Keratinocyte (primary cell): ENCODE results near the gene SEC11C. TPM values are rescaled to one million over a fixed set of nuclear protein-coding genes. Genes with fewer than 3 reads are reported as not detected.

ENCODE experiments used
- DNase-seq: peaks from one replicate; pipeline ENCODE4 v3.0.0-alpha.2; 2011; ENCODE audit warnings: low read depth, missing footprints, low spot score
- FAIRE-seq: peaks from 2 replicates; lab custom pipeline; 2011; peaks lifted over from hg19 to GRCh38; lab: Jason Lieb, UNC
- H2AFZ ChIP-seq: 2 replicates; pipeline ENCODE4 v1.6.0; 2012; ENCODE audit warnings: low read length, control low read depth, inconsistent platforms; ENCODE audit not compliant: control insufficient read depth
- H3K27ac ChIP-seq: 2 replicates; pipeline ENCODE4 v1.5.1; 2011; ENCODE audit warnings: low read length; ENCODE audit not compliant: control insufficient read depth, insufficient read depth
- H3K27me3 ChIP-seq: 3 replicates; pipeline ENCODE4 v1.6.0; 2011; ENCODE audit warnings: low read length; ENCODE audit not compliant: control insufficient read depth, insufficient read depth; ENCODE audit errors: extremely low read depth
- H3K36me3 ChIP-seq, 2 experiments: 2 replicates in 1 of 2; 3 replicates in 1 of 2; pipeline ENCODE4 v1.5.1; 2011; ENCODE audit warnings: low read length in 2 of 2, mild to moderate bottlenecking in 1 of 2; ENCODE audit not compliant: control insufficient read depth in 2 of 2, insufficient read depth in 2 of 2; ENCODE audit errors: extremely low read depth in 1 of 2
- H3K4me1 ChIP-seq: 3 replicates; pipeline ENCODE4 v1.5.1; 2011; ENCODE audit warnings: low read length; ENCODE audit not compliant: control insufficient read depth, insufficient read depth; ENCODE audit errors: extremely low read depth
- H3K4me2 ChIP-seq: 3 replicates; pipeline ENCODE4 v1.6.0; 2011; ENCODE audit warnings: low read depth, low read length; ENCODE audit not compliant: control insufficient read depth, insufficient read depth; ENCODE audit errors: extremely low read depth
- H3K4me3 ChIP-seq, 3 experiments: fragments of 200-600 bp in 1 of 3; sonication (generic) in 1 of 3; 2 replicates in 2 of 3; 3 replicates in 1 of 3; pipeline ENCODE4 v1.5.1; 2011 to 2016; ENCODE audit warnings: low read length in 3 of 3, mild to moderate bottlenecking in 3 of 3, control low read depth in 2 of 3, inconsistent platforms in 1 of 3, low read depth in 1 of 3, mixed read lengths in 1 of 3, mixed run types in 1 of 3, moderate library complexity in 1 of 3; ENCODE audit not compliant: control insufficient read depth in 2 of 3, insufficient read depth in 2 of 3; ENCODE audit errors: extremely low read depth in 1 of 3
- H3K79me2 ChIP-seq: 2 replicates; pipeline ENCODE4 v1.6.0; 2012; ENCODE audit warnings: low read length; ENCODE audit not compliant: control insufficient read depth, insufficient read depth
- H3K9ac ChIP-seq: 3 replicates; pipeline ENCODE4 v1.6.0; 2011; ENCODE audit warnings: low read length; ENCODE audit not compliant: control insufficient read depth, insufficient read depth; ENCODE audit errors: extremely low read depth
- H3K9me1 ChIP-seq: 3 replicates; pipeline ENCODE4 v1.6.0; 2011; ENCODE audit warnings: low read length; ENCODE audit not compliant: control insufficient read depth, insufficient read depth; ENCODE audit errors: extremely low read depth
- H3K9me3 ChIP-seq: 2 replicates; pipeline ENCODE4 v1.5.1; 2012; ENCODE audit warnings: low read depth, low read length; ENCODE audit not compliant: control insufficient read depth
- H4K20me1 ChIP-seq: 3 replicates; pipeline ENCODE4 v1.6.0; 2011; ENCODE audit warnings: low read length; ENCODE audit not compliant: control insufficient read depth, insufficient read depth; ENCODE audit errors: extremely low read depth
- CTCF ChIP-seq, 3 experiments: IDR thresholded peaks in 1 of 3; conservative IDR thresholded peaks in 1 of 3; optimal IDR thresholded peaks in 1 of 3; 2 replicates in 2 of 3; 3 replicates in 1 of 3; pipeline versions ENCODE3 to v1.5.1; 2011; ENCODE audit warnings: low read length in 3 of 3, mild to moderate bottlenecking in 3 of 3, moderate library complexity in 2 of 3, control low read depth in 1 of 3, inconsistent platforms in 1 of 3; ENCODE audit not compliant: insufficient read depth in 2 of 3; ENCODE audit errors: extremely low read depth in 1 of 3
- EZH2 ChIP-seq: IDR thresholded peaks from one replicate; pipeline ENCODE4 v1.6.1; 2012; ENCODE audit warnings: inconsistent platforms, mild to moderate bottlenecking, low read length, moderate library complexity
- dilution Hi-C: fragments of 300-500 bp; cut with MboI; formaldehyde crosslinking; loops from one replicate; pipeline ENCODE4 v1.7.0; 2020; ENCODE audit warnings: low sequenced_read_pairs; ENCODE audit not compliant: extremely low pct_ligation_motif_present
- polyA plus RNA-seq, 5 experiments: library from polyadenylated mRNA; depleted of rRNA in 3 of 5; stranded (reverse) in 3 of 5; stranded (forward) in 1 of 5; unstranded in 1 of 5; fragments of >200 nt; gene quantifications; 1 replicate in 1 of 5; 2 replicates in 3 of 5; 3 replicates in 1 of 5; pipeline versions ENCODE4 v1.2.1 to v1.2.3, GENCODE V29; 2011 to 2012; ENCODE audit warnings: missing spikeins in 2 of 5, low read depth in 1 of 5, low replicate concordance in 1 of 5

SEC11C gene
- polyA plus RNA-seq, 1 donor (not counting 4 experiments of a cell fraction or from before 2014, with no cell fraction given): 56.5 TPM

DNA sequence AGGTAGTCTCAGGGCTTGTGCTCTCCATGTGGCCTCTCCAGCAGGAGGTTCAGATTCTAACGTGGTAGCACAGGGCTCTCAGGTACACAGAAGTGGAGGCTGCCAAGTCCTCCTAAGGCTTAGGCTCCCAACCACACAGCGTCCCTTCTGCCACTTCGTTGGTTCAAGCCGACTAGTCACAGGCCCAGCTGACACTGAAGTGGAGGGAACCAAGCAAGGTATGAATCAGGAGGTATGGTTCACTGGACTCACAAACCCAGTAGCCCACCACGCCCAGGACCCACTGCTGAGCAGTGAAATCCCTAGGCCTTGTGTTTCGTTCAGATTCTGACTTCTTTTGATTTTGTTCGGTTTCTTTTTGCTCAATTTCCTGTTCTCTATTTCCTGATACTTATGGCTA, 46.0 kb upstream of the SEC11C start:
- FAIRE-seq: no peak
- Histone ChIP-seq H2AFZ (no peak overlapping the region), H3K27me3 (peaks cover 18% of the 10 kb centered on the region), H3K36me3 (no peaks in the 10 kb centered on the region), H3K27ac (no peak overlapping the region), H4K20me1 (no peaks in the 10 kb centered on the region), H3K9me3 (no peaks in the 10 kb centered on the region), H3K9ac (no peak overlapping the region), H3K4me3 (no peak overlapping the region), H3K9me1 (no peaks in the 10 kb centered on the region), H3K4me2 (no peak overlapping the region), H3K79me2 (no peaks in the 10 kb centered on the region), H3K4me1 (no peaks in the 10 kb centered on the region)
- no peak for DNase-seq
- dilution Hi-C loops: no loop called here
- TF ChIP-seq EZH2 (no peak), CTCF (optimal IDR thresholded peaks at IDR 0.05 in 1 of 3, IDR thresholded peaks at IDR 0.05 in 1 of 3, conservative IDR thresholded peaks at IDR 0.05 in 1 of 3; ENCODE audit: extremely low read depth in 1 of 3, insufficient read depth in 2 of 3, low read length in 3 of 3) (no peak)

- peaks cover 17% of the 10 kb centered on the region for H3K27me3 ChIP-seq
- H3K27ac ChIP-seq: no peak overlapping the region
- no peak overlapping the region for H3K4me2 ChIP-seq
- H2AFZ ChIP-seq: no peak overlapping the region
- no peaks in the 10 kb centered on the region for H3K9me3 ChIP-seq
- no peaks in the 10 kb centered on the region for H3K4me1 ChIP-seq
- TF ChIP-seq EZH2 (no peak), CTCF (optimal IDR thresholded peaks at IDR 0.05 in 1 of 3, IDR thresholded peaks at IDR 0.05 in 1 of 3, conservative IDR thresholded peaks at IDR 0.05 in 1 of 3; ENCODE audit: extremely low read depth in 1 of 3, insufficient read depth in 2 of 3, low read length in 3 of 3) (no peak)
- dilution Hi-C loops: no loop called here
- no peak overlapping the region for H3K9ac ChIP-seq
- no peaks in the 10 kb centered on the region for H3K36me3 ChIP-seq
- H3K4me3 ChIP-seq: no peak overlapping the region
- no peaks in the 10 kb centered on the region for H3K79me2 ChIP-seq
- no peak for FAIRE-seq
- H3K9me1 ChIP-seq: no peaks in the 10 kb centered on the region
- no peaks in the 10 kb centered on the region for H4K20me1 ChIP-seq
- DNase-seq: no peak
Observed at GRCh38 chr18:59094569-59094968, 45.1 kb upstream of the SEC11C start.
